Spleen (tissue), 7 donors: Measurements from ENCODE around the gene SIRT2.

Source experiments
- POLR2A ChIP-seq, 3 donors: fragments of 450-650 bp; IDR thresholded peaks; one replicate each; pipeline ENCODE4 v1.5.1; 2017; ENCODE audit warnings: antibody characterized with exemption in 3 of 3, mild to moderate bottlenecking in 1 of 3
- TF ChIP-seq, protein P1 (sequence below), 11 experiments: fragments of 200-600 bp in 7 of 11; fragments of 450-650 bp in 4 of 11; sonication (generic) in 4 of 11; IDR thresholded peaks in 8 of 11; conservative IDR thresholded peaks in 3 of 11; 1 replicate in 7 of 11; 2 replicates in 4 of 11; pipeline versions ENCODE4 v1.4.0 to v1.8.0; 2016 to 2021; ENCODE audit warnings: antibody characterized with exemption in 11 of 11, inconsistent platforms in 4 of 11, mild to moderate bottlenecking in 1 of 11
- donor health status: DM: no; HTN: no; CAD: no; lungs with moderate emphysema.
- donor health status: DM: no; HTN: no; CAD: no.
- donor health status: DM: no; HTN: no; CAD: no.

DNA sequence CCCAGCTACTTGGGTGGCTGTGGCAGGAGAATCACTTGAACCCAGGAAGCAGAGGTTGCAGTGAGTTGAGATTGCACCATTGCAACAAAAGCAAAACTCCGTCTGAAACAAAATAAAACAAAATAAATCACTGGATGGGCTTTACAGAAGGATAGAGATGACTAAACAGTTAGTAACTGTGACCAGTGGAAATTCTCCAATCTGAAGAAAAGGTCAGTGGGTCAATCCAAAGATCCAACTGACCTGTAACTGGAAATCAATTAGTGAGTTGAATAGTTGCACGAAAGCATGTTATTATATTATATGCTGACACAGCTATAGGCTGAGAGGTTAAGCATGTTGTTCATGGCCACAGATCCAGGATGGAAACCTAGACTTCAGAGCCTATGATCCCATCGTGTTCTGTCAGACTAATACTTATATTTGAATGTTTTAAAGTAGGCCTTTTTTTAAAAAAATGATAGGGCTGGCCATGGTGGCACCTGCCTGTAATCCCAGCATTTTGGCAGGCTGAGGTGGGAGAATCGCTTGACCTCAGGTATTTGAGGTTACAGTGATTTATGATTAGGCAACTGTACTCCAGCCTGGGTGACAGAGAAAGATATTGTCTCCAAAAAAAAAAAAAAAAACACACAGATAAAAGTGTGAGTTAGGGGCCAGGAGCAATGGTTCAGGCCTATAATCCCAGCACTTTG is 69.2 kb downstream of the SIRT2 start:
- TF ChIP-seq, protein P1, sequence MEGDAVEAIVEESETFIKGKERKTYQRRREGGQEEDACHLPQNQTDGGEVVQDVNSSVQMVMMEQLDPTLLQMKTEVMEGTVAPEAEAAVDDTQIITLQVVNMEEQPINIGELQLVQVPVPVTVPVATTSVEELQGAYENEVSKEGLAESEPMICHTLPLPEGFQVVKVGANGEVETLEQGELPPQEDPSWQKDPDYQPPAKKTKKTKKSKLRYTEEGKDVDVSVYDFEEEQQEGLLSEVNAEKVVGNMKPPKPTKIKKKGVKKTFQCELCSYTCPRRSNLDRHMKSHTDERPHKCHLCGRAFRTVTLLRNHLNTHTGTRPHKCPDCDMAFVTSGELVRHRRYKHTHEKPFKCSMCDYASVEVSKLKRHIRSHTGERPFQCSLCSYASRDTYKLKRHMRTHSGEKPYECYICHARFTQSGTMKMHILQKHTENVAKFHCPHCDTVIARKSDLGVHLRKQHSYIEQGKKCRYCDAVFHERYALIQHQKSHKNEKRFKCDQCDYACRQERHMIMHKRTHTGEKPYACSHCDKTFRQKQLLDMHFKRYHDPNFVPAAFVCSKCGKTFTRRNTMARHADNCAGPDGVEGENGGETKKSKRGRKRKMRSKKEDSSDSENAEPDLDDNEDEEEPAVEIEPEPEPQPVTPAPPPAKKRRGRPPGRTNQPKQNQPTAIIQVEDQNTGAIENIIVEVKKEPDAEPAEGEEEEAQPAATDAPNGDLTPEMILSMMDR (IDR thresholded peaks at IDR 0.05 in 8 of 11, conservative IDR thresholded peaks at IDR 0.05 in 3 of 11): no peak
- no peak for TF ChIP-seq POLR2A (IDR thresholded peaks at IDR 0.05)
